KOPT-K1 (cell line): Measurements from ENCODE around the gene CASQ1.

Experiments used
- H3K27ac ChIP-seq: fragments of 200-600 bp; sonication (generic); 2 replicates; pipeline ENCODE4 v1.5.1; 2016; ENCODE audit warnings: antibody characterized with exemption, mild to moderate bottlenecking, low read depth, low read length; ENCODE audit not compliant: poor library complexity, severe bottlenecking
- H3K36me3 ChIP-seq: fragments of 200-600 bp; sonication (generic); 2 replicates; pipeline ENCODE4 v1.5.1; 2017; ENCODE audit warnings: antibody characterized with exemption, mild to moderate bottlenecking, low read length, moderate library complexity; ENCODE audit not compliant: insufficient read depth
- H3K9me3 ChIP-seq: fragments of 200-600 bp; sonication (generic); 2 replicates; pipeline ENCODE4 v1.5.1; 2017; ENCODE audit warnings: antibody characterized with exemption, low read length, mild to moderate bottlenecking; ENCODE audit not compliant: insufficient read depth, poor library complexity, severe bottlenecking

CASQ1 gene

GRCh38 chr1:160206036-160206389 lies 15.6 kb downstream of the CASQ1 start:
- H3K9me3 ChIP-seq = no peaks in the 10 kb centered on the region
- H3K27ac ChIP-seq = peak overlapping the region; percentile 66
- peaks cover 22% of the 10 kb centered on the region; the same call in 1 of the 2 replicates for H3K36me3 ChIP-seq

GRCh38 chr1:160206421-160207117 lies 16.2 kb downstream of the CASQ1 start:
- Histone ChIP-seq H3K27ac (no peak overlapping the region), H3K36me3 (peaks cover 24% of the 10 kb centered on the region), H3K9me3 (no peaks in the 10 kb centered on the region)

- peaks cover 30% of the 10 kb centered on the region for H3K36me3 ChIP-seq
- H3K27ac ChIP-seq = no peak overlapping the region
Measured at GRCh38 chr1:160207118-160207650, 16.8 kb downstream of the CASQ1 start.

GRCh38 chr1:160207771-160208556 lies 17.6 kb downstream of the CASQ1 start:
- Histone ChIP-seq H3K27ac (no peak overlapping the region), H3K36me3 (peaks cover 38% of the 10 kb centered on the region)

More at GRCh38 chr1:160207118-160207650, 16.8 kb downstream of the CASQ1 start:
- no peaks in the 10 kb centered on the region for H3K9me3 ChIP-seq

GRCh38 chr1:160208557-160209320 lies 18.4 kb downstream of the CASQ1 start:
- Histone ChIP-seq H3K36me3 (peaks cover 45% of the 10 kb centered on the region), H3K27ac (no peak overlapping the region)

More at GRCh38 chr1:160207771-160208556, 17.6 kb downstream of the CASQ1 start:
- H3K9me3 ChIP-seq = no peaks in the 10 kb centered on the region

GRCh38 chr1:160209321-160210046 lies 19.1 kb downstream of the CASQ1 start:
- peaks cover 53% of the 10 kb centered on the region for H3K36me3 ChIP-seq
- no peaks in the 10 kb centered on the region for H3K9me3 ChIP-seq
- no peak overlapping the region for H3K27ac ChIP-seq

More at GRCh38 chr1:160208557-160209320, 18.4 kb downstream of the CASQ1 start:
- H3K9me3 ChIP-seq = no peaks in the 10 kb centered on the region

GRCh38 chr1:160210561-160210960 lies 20.2 kb downstream of the CASQ1 start:
- Histone ChIP-seq H3K9me3 (no peaks in the 10 kb centered on the region), H3K27ac (no peak overlapping the region), H3K36me3 (peaks cover 63% of the 10 kb centered on the region)

GRCh38 chr1:160211046-160211790 lies 20.8 kb downstream of the CASQ1 start:
- peaks cover 70% of the 10 kb centered on the region for H3K36me3 ChIP-seq
- no peak overlapping the region for H3K27ac ChIP-seq
- no peaks in the 10 kb centered on the region for H3K9me3 ChIP-seq

- no peaks in the 10 kb centered on the region for H3K9me3 ChIP-seq
- peaks cover 92% of the 10 kb centered on the region for H3K36me3 ChIP-seq
- H3K27ac ChIP-seq = no peak overlapping the region
Measured at GRCh38 chr1:160214481-160215140, 24.2 kb downstream of the CASQ1 start.

- Histone ChIP-seq H3K27ac (no peak overlapping the region), H3K9me3 (no peaks in the 10 kb centered on the region), H3K36me3 (peaks cover 99% of the 10 kb centered on the region)
Measured at GRCh38 chr1:160216301-160216700, 25.9 kb downstream of the CASQ1 start.

GRCh38 chr1:160217481-160218051 lies 27.2 kb downstream of the CASQ1 start:
- Histone ChIP-seq H3K9me3 (no peaks in the 10 kb centered on the region), H3K27ac (no peak overlapping the region), H3K36me3 (peaks cover 100% of the 10 kb centered on the region)

GRCh38 chr1:160219062-160219929 lies 28.9 kb downstream of the CASQ1 start:
- Histone ChIP-seq H3K9me3 (no peaks in the 10 kb centered on the region), H3K27ac (no peak overlapping the region), H3K36me3 (peaks cover 100% of the 10 kb centered on the region)
